H9 (cell line): ENCODE data around the gene MATK. TPM values are rescaled to one million over a fixed set of nuclear protein-coding genes. Genes with fewer than 3 reads are reported as not detected.

ENCODE experiments used
- DNase-seq: peaks from one replicate; pipeline ENCODE4 v3.0.0-alpha.2; 2017
- H2AFZ ChIP-seq: one replicate; pipeline ENCODE4 v1.6.1; 2013; ENCODE audit warnings: mild to moderate bottlenecking, low read length, control low read depth, moderate library complexity
- H2AK5ac ChIP-seq: 2 replicates; pipeline ENCODE4 v1.6.1; 2013; ENCODE audit warnings: low read length, control low read depth, mixed read lengths; ENCODE audit not compliant: insufficient read length
- H2BK120ac ChIP-seq: one replicate; pipeline ENCODE4 v1.6.1; 2013; ENCODE audit warnings: low read depth, mild to moderate bottlenecking, low read length, control low read depth, inconsistent platforms; ENCODE audit not compliant: poor library complexity, severe bottlenecking
- H2BK12ac ChIP-seq: 2 replicates; pipeline ENCODE4 v1.6.1; 2013; ENCODE audit warnings: low read length, control low read depth, mixed read lengths, low read depth; ENCODE audit not compliant: insufficient read length
- H2BK15ac ChIP-seq: 2 replicates; pipeline ENCODE4 v1.6.1; 2013; ENCODE audit warnings: low read depth, low read length, control low read depth
- H2BK20ac ChIP-seq: one replicate; pipeline ENCODE4 v1.6.1; 2013; ENCODE audit warnings: low read depth, mild to moderate bottlenecking, low read length, control low read depth, inconsistent platforms; ENCODE audit not compliant: poor library complexity, severe bottlenecking
- H2BK5ac ChIP-seq: 2 replicates; pipeline ENCODE4 v1.6.1; 2013; ENCODE audit warnings: low read length, control low read depth, mixed read lengths; ENCODE audit not compliant: insufficient read length
- H3K14ac ChIP-seq: 2 replicates; pipeline ENCODE4 v1.6.1; 2013; ENCODE audit warnings: low read length, control low read depth; ENCODE audit not compliant: insufficient read depth
- H3K18ac ChIP-seq: 2 replicates; pipeline ENCODE4 v1.6.1; 2013; ENCODE audit warnings: low read depth, mild to moderate bottlenecking, mixed read lengths, low read length, control low read depth; ENCODE audit not compliant: insufficient read length
- H3K23ac ChIP-seq: 2 replicates; pipeline ENCODE4 v1.6.1; 2013; ENCODE audit warnings: low read length, control low read depth, mixed read lengths, low read depth; ENCODE audit not compliant: insufficient read length
- H3K23me2 ChIP-seq: 2 replicates; pipeline ENCODE4 v1.6.1; 2013; ENCODE audit warnings: low read depth, mild to moderate bottlenecking, mixed read lengths, low read length, control low read depth; ENCODE audit not compliant: insufficient read length, poor library complexity, severe bottlenecking
- H3K27ac ChIP-seq: 2 replicates; pipeline ENCODE4 v1.5.1; 2013; ENCODE audit warnings: low read length, control low read depth, mixed read lengths, low read depth; ENCODE audit not compliant: insufficient read length
- H3K27me3 ChIP-seq: 2 replicates; pipeline ENCODE4 v1.6.1; 2013; ENCODE audit warnings: low read length, control low read depth, inconsistent platforms; ENCODE audit not compliant: insufficient read depth
- H3K4ac ChIP-seq: 2 replicates; pipeline ENCODE4 v1.6.1; 2013; ENCODE audit warnings: low read depth, mild to moderate bottlenecking, control low read depth, inconsistent platforms, low read length, moderate library complexity
- H3K4me1 ChIP-seq: 2 replicates; pipeline ENCODE4 v1.6.1; 2013; ENCODE audit warnings: low read length, control low read depth, inconsistent platforms; ENCODE audit not compliant: insufficient read depth
- H3K4me2 ChIP-seq: 2 replicates; pipeline ENCODE4 v1.6.1; 2013; ENCODE audit warnings: low read length, control low read depth, mixed read lengths; ENCODE audit not compliant: insufficient read length, insufficient read depth
- H3K56ac ChIP-seq: 2 replicates; pipeline ENCODE4 v1.6.1; 2013; ENCODE audit warnings: low read depth, mild to moderate bottlenecking, mixed read lengths, low read length, control low read depth; ENCODE audit not compliant: insufficient read length
- H3K79me1 ChIP-seq: 2 replicates; pipeline ENCODE4 v1.6.1; 2013; ENCODE audit warnings: low read depth, mild to moderate bottlenecking, moderate library complexity, low read length, control low read depth, inconsistent platforms; ENCODE audit not compliant: insufficient read depth, poor library complexity, severe bottlenecking
- H3K79me2 ChIP-seq: 2 replicates; pipeline ENCODE4 v1.6.1; 2013; ENCODE audit warnings: low read length, control low read depth, inconsistent platforms; ENCODE audit not compliant: insufficient read depth
- H3K9ac ChIP-seq: 2 replicates; pipeline ENCODE4 v1.6.1; 2013; ENCODE audit warnings: low read length, control low read depth, mixed read lengths; ENCODE audit not compliant: insufficient read length; ENCODE audit errors: extremely low read depth
- H3K9me3 ChIP-seq: one replicate; pipeline ENCODE4 v1.6.1; 2013; ENCODE audit warnings: low read depth, low read length, inconsistent platforms; ENCODE audit not compliant: control insufficient read depth
- H3T11ph ChIP-seq: one replicate; pipeline ENCODE4 v1.6.1; 2013; ENCODE audit warnings: mild to moderate bottlenecking, low read length, control low read depth, inconsistent platforms
- H4K20me1 ChIP-seq: one replicate; pipeline ENCODE4 v1.6.1; 2013; ENCODE audit not compliant: control insufficient read depth, insufficient read length, insufficient read depth
- H4K5ac ChIP-seq: 2 replicates; pipeline ENCODE4 v1.6.1; 2013; ENCODE audit warnings: low read depth, mild to moderate bottlenecking, mixed read lengths, low read length, control low read depth; ENCODE audit not compliant: insufficient read length
- H4K8ac ChIP-seq: replicated peaks from 2 replicates; pipeline ENCODE4 v1.6.1; 2013; ENCODE audit warnings: low read length, control low read depth, mixed read lengths, low read depth; ENCODE audit not compliant: insufficient read length
- H4K91ac ChIP-seq: 2 replicates; pipeline ENCODE4 v1.6.1; 2013; ENCODE audit warnings: low read depth, mild to moderate bottlenecking, moderate library complexity, mixed read lengths, low read length, control low read depth; ENCODE audit not compliant: insufficient read length
- H3K27ac Mint-ChIP-seq, 3 experiments: 2 replicates in 2 of 3; 3 replicates in 1 of 3; pipeline ENCODE4 v1.8.0; 2020 to 2021; ENCODE audit warnings: mixed read lengths in 3 of 3, mild to moderate bottlenecking in 1 of 3, moderate library complexity in 1 of 3
- H3K27me3 Mint-ChIP-seq: 2 replicates; pipeline ENCODE4 v1.8.0; 2021; ENCODE audit warnings: low read depth, mild to moderate bottlenecking, moderate library complexity, mixed read lengths
- H3K36me3 Mint-ChIP-seq, 3 experiments: 2 replicates in 2 of 3; 3 replicates in 1 of 3; pipeline ENCODE4 v1.8.0; 2020 to 2021; ENCODE audit warnings: low read depth in 3 of 3, mixed read lengths in 3 of 3; ENCODE audit not compliant: insufficient read depth in 1 of 3
- H3K4me1 Mint-ChIP-seq, 2 experiments: 2 replicates each; pipeline ENCODE4 v1.8.0; 2020; ENCODE audit warnings: mixed read lengths in 2 of 2
- H3K4me3 Mint-ChIP-seq, 2 experiments: 2 replicates in 1 of 2; 3 replicates in 1 of 2; pipeline ENCODE4 v1.8.0; 2020 to 2021; ENCODE audit warnings: mild to moderate bottlenecking in 2 of 2, mixed read lengths in 2 of 2, moderate library complexity in 1 of 2
- H3K9me3 Mint-ChIP-seq, 2 experiments: 2 replicates in 1 of 2; 3 replicates in 1 of 2; pipeline ENCODE4 v1.8.0; 2020; ENCODE audit warnings: mild to moderate bottlenecking in 2 of 2, mixed read lengths in 2 of 2, moderate library complexity in 1 of 2
- CTCF ChIP-seq: fragments of 200-600 bp; sonication (generic); conservative IDR thresholded peaks from 3 replicates; pipeline ENCODE4 v1.8.0; 2021; ENCODE audit warnings: antibody characterized with exemption, mild to moderate bottlenecking
- WGBS: extraction: QIAGEN DNeasy Blood & Tissue Kit; methylation state at CpG from one replicate; pipeline ENCODE4 v1.1.7; 2013; ENCODE audit warnings: missing lambda C conversion rate, low lambda C conversion rate, mixed read lengths; ENCODE audit not compliant: insufficient read length; ENCODE audit errors: extremely low coverage; 5-methylcytosine and 5-hydroxymethylcytosine counted together
- total RNA-seq: library from RNA; stranded (reverse); gene quantifications from 2 replicates; pipeline ENCODE4 v1.2.1, GENCODE V29; 2021

The MATK gene
- total RNA-seq, 1 experiment from 2014 or later = 13.5 TPM

- Mint-ChIP-seq H3K36me3 (peaks cover 4 to 32% (median 27%) of the 10 kb centered on the region in 3 experiments; a peak in 6 of 7 replicates), H3K4me1 (no peaks in the 10 kb centered on the region), H3K27me3 (no peaks in the 10 kb centered on the region), H3K27ac (no peak overlapping the region), H3K9me3 (no peaks in the 10 kb centered on the region), H3K4me3 (no peak overlapping the region)
- Histone ChIP-seq H3K27ac (no peak overlapping the region), H3K23ac (no peak overlapping the region), H4K20me1 (no peaks in the 10 kb centered on the region), H3T11ph (no peak overlapping the region), H3K56ac (no peak overlapping the region), H4K8ac (no peak overlapping the region), H2BK12ac (no peak overlapping the region), H3K9ac (no peak overlapping the region), H3K4ac (no peak overlapping the region), H3K4me1 (no peaks in the 10 kb centered on the region), H2BK20ac (no peak overlapping the region), H3K18ac (no peak overlapping the region), H4K5ac (no peak overlapping the region), H3K9me3 (no peaks in the 10 kb centered on the region), H3K79me2 (no peaks in the 10 kb centered on the region), H3K23me2 (no peaks in the 10 kb centered on the region), H2AK5ac (no peak overlapping the region), H2BK15ac (no peak overlapping the region), H3K79me1 (no peaks in the 10 kb centered on the region), H3K27me3 (no peaks in the 10 kb centered on the region), H2BK120ac (no peak overlapping the region), H2AFZ (no peak overlapping the region), H4K91ac (no peak overlapping the region), H3K4me2 (no peak overlapping the region), H3K14ac (no peak overlapping the region), H2BK5ac (no peak overlapping the region)
- no peak for TF ChIP-seq CTCF
- DNase-seq = no peak
- WGBS = no CpG with 5 or more reads among the region's 2 CpGs
These were observed 36.0 kb downstream of the MATK start for GRCh38 chr19:3750211-3750610.
